Transverse colon (tissue), 4 donors: ENCODE results near the gene PRKCA.
A peak's percentile ranks its signal among the peaks of the same experiment; 100 is the strongest.

ENCODE experiments used
- CTCF ChIP-seq, 5 experiments: fragments of 200-600 bp in 3 of 5; fragments of 450-650 bp in 2 of 5; sonication (generic) in 3 of 5; IDR thresholded peaks; 1 replicate in 2 of 5; 2 replicates in 3 of 5; pipeline ENCODE4 v1.5.1; 2016 to 2017; ENCODE audit warnings: antibody characterized with exemption in 5 of 5, inconsistent platforms in 3 of 5, mild to moderate bottlenecking in 2 of 5, moderate library complexity in 1 of 5
- POLR2AphosphoS5 ChIP-seq, 3 donors: sonication (generic); formaldehyde crosslinking; IDR thresholded peaks; one replicate each; pipeline ENCODE4 v1.6.1; 2016; ENCODE audit warnings: antibody characterized with exemption in 3 of 3

GRCh38 chr17:66636111-66636510 lies 333.7 kb downstream of the PRKCA start:
- peak in 1 of 3 donors; percentile 16 for TF ChIP-seq POLR2AphosphoS5 (IDR thresholded peaks at IDR 0.05)
- no peak for TF ChIP-seq CTCF (IDR thresholded peaks at IDR 0.05)
